H9 (cell line): ENCODE data around the gene DNAH11. TPM values are rescaled to one million over a fixed set of nuclear protein-coding genes. Genes with fewer than 3 reads are reported as not detected.

Experiments
- DNase-seq: peaks from one replicate; pipeline ENCODE4 v3.0.0-alpha.2; 2017
- H2AFZ ChIP-seq: one replicate; pipeline ENCODE4 v1.6.1; 2013; ENCODE audit warnings: mild to moderate bottlenecking, low read length, control low read depth, moderate library complexity
- H2AK5ac ChIP-seq: 2 replicates; pipeline ENCODE4 v1.6.1; 2013; ENCODE audit warnings: low read length, control low read depth, mixed read lengths; ENCODE audit not compliant: insufficient read length
- H2BK120ac ChIP-seq: one replicate; pipeline ENCODE4 v1.6.1; 2013; ENCODE audit warnings: low read depth, mild to moderate bottlenecking, low read length, control low read depth, inconsistent platforms; ENCODE audit not compliant: poor library complexity, severe bottlenecking
- H2BK12ac ChIP-seq: 2 replicates; pipeline ENCODE4 v1.6.1; 2013; ENCODE audit warnings: low read length, control low read depth, mixed read lengths, low read depth; ENCODE audit not compliant: insufficient read length
- H2BK15ac ChIP-seq: 2 replicates; pipeline ENCODE4 v1.6.1; 2013; ENCODE audit warnings: low read depth, low read length, control low read depth
- H2BK20ac ChIP-seq: one replicate; pipeline ENCODE4 v1.6.1; 2013; ENCODE audit warnings: low read depth, mild to moderate bottlenecking, low read length, control low read depth, inconsistent platforms; ENCODE audit not compliant: poor library complexity, severe bottlenecking
- H2BK5ac ChIP-seq: 2 replicates; pipeline ENCODE4 v1.6.1; 2013; ENCODE audit warnings: low read length, control low read depth, mixed read lengths; ENCODE audit not compliant: insufficient read length
- H3K14ac ChIP-seq: 2 replicates; pipeline ENCODE4 v1.6.1; 2013; ENCODE audit warnings: low read length, control low read depth; ENCODE audit not compliant: insufficient read depth
- H3K18ac ChIP-seq: 2 replicates; pipeline ENCODE4 v1.6.1; 2013; ENCODE audit warnings: low read depth, mild to moderate bottlenecking, mixed read lengths, low read length, control low read depth; ENCODE audit not compliant: insufficient read length
- H3K23ac ChIP-seq: 2 replicates; pipeline ENCODE4 v1.6.1; 2013; ENCODE audit warnings: low read length, control low read depth, mixed read lengths, low read depth; ENCODE audit not compliant: insufficient read length
- H3K23me2 ChIP-seq: 2 replicates; pipeline ENCODE4 v1.6.1; 2013; ENCODE audit warnings: low read depth, mild to moderate bottlenecking, mixed read lengths, low read length, control low read depth; ENCODE audit not compliant: insufficient read length, poor library complexity, severe bottlenecking
- H3K27ac ChIP-seq: 2 replicates; pipeline ENCODE4 v1.5.1; 2013; ENCODE audit warnings: low read length, control low read depth, mixed read lengths, low read depth; ENCODE audit not compliant: insufficient read length
- H3K27me3 ChIP-seq: 2 replicates; pipeline ENCODE4 v1.6.1; 2013; ENCODE audit warnings: low read length, control low read depth, inconsistent platforms; ENCODE audit not compliant: insufficient read depth
- H3K4ac ChIP-seq: 2 replicates; pipeline ENCODE4 v1.6.1; 2013; ENCODE audit warnings: low read depth, mild to moderate bottlenecking, control low read depth, inconsistent platforms, low read length, moderate library complexity
- H3K4me1 ChIP-seq: 2 replicates; pipeline ENCODE4 v1.6.1; 2013; ENCODE audit warnings: low read length, control low read depth, inconsistent platforms; ENCODE audit not compliant: insufficient read depth
- H3K4me2 ChIP-seq: 2 replicates; pipeline ENCODE4 v1.6.1; 2013; ENCODE audit warnings: low read length, control low read depth, mixed read lengths; ENCODE audit not compliant: insufficient read length, insufficient read depth
- H3K56ac ChIP-seq: 2 replicates; pipeline ENCODE4 v1.6.1; 2013; ENCODE audit warnings: low read depth, mild to moderate bottlenecking, mixed read lengths, low read length, control low read depth; ENCODE audit not compliant: insufficient read length
- H3K79me1 ChIP-seq: 2 replicates; pipeline ENCODE4 v1.6.1; 2013; ENCODE audit warnings: low read depth, mild to moderate bottlenecking, moderate library complexity, low read length, control low read depth, inconsistent platforms; ENCODE audit not compliant: insufficient read depth, poor library complexity, severe bottlenecking
- H3K79me2 ChIP-seq: 2 replicates; pipeline ENCODE4 v1.6.1; 2013; ENCODE audit warnings: low read length, control low read depth, inconsistent platforms; ENCODE audit not compliant: insufficient read depth
- H3K9ac ChIP-seq: 2 replicates; pipeline ENCODE4 v1.6.1; 2013; ENCODE audit warnings: low read length, control low read depth, mixed read lengths; ENCODE audit not compliant: insufficient read length; ENCODE audit errors: extremely low read depth
- H3K9me3 ChIP-seq: one replicate; pipeline ENCODE4 v1.6.1; 2013; ENCODE audit warnings: low read depth, low read length, inconsistent platforms; ENCODE audit not compliant: control insufficient read depth
- H3T11ph ChIP-seq: one replicate; pipeline ENCODE4 v1.6.1; 2013; ENCODE audit warnings: mild to moderate bottlenecking, low read length, control low read depth, inconsistent platforms
- H4K20me1 ChIP-seq: one replicate; pipeline ENCODE4 v1.6.1; 2013; ENCODE audit not compliant: control insufficient read depth, insufficient read length, insufficient read depth
- H4K5ac ChIP-seq: 2 replicates; pipeline ENCODE4 v1.6.1; 2013; ENCODE audit warnings: low read depth, mild to moderate bottlenecking, mixed read lengths, low read length, control low read depth; ENCODE audit not compliant: insufficient read length
- H4K8ac ChIP-seq: replicated peaks from 2 replicates; pipeline ENCODE4 v1.6.1; 2013; ENCODE audit warnings: low read length, control low read depth, mixed read lengths, low read depth; ENCODE audit not compliant: insufficient read length
- H4K91ac ChIP-seq: 2 replicates; pipeline ENCODE4 v1.6.1; 2013; ENCODE audit warnings: low read depth, mild to moderate bottlenecking, moderate library complexity, mixed read lengths, low read length, control low read depth; ENCODE audit not compliant: insufficient read length
- H3K27ac Mint-ChIP-seq, 3 experiments: 2 replicates in 2 of 3; 3 replicates in 1 of 3; pipeline ENCODE4 v1.8.0; 2020 to 2021; ENCODE audit warnings: mixed read lengths in 3 of 3, mild to moderate bottlenecking in 1 of 3, moderate library complexity in 1 of 3
- H3K27me3 Mint-ChIP-seq: 2 replicates; pipeline ENCODE4 v1.8.0; 2021; ENCODE audit warnings: low read depth, mild to moderate bottlenecking, moderate library complexity, mixed read lengths
- H3K36me3 Mint-ChIP-seq, 3 experiments: 2 replicates in 2 of 3; 3 replicates in 1 of 3; pipeline ENCODE4 v1.8.0; 2020 to 2021; ENCODE audit warnings: low read depth in 3 of 3, mixed read lengths in 3 of 3; ENCODE audit not compliant: insufficient read depth in 1 of 3
- H3K4me1 Mint-ChIP-seq, 2 experiments: 2 replicates each; pipeline ENCODE4 v1.8.0; 2020; ENCODE audit warnings: mixed read lengths in 2 of 2
- H3K4me3 Mint-ChIP-seq, 2 experiments: 2 replicates in 1 of 2; 3 replicates in 1 of 2; pipeline ENCODE4 v1.8.0; 2020 to 2021; ENCODE audit warnings: mild to moderate bottlenecking in 2 of 2, mixed read lengths in 2 of 2, moderate library complexity in 1 of 2
- H3K9me3 Mint-ChIP-seq, 2 experiments: 2 replicates in 1 of 2; 3 replicates in 1 of 2; pipeline ENCODE4 v1.8.0; 2020; ENCODE audit warnings: mild to moderate bottlenecking in 2 of 2, mixed read lengths in 2 of 2, moderate library complexity in 1 of 2
- WGBS: extraction: QIAGEN DNeasy Blood & Tissue Kit; methylation state at CpG from one replicate; pipeline ENCODE4 v1.1.7; 2013; ENCODE audit warnings: missing lambda C conversion rate, low lambda C conversion rate, mixed read lengths; ENCODE audit not compliant: insufficient read length; ENCODE audit errors: extremely low coverage; 5-methylcytosine and 5-hydroxymethylcytosine counted together
- total RNA-seq: library from RNA; stranded (reverse); gene quantifications from 2 replicates; pipeline ENCODE4 v1.2.1, GENCODE V29; 2021
- TF ChIP-seq, protein P1 (sequence below): fragments of 200-600 bp; sonication (generic); conservative IDR thresholded peaks from 3 replicates; pipeline ENCODE4 v1.8.0; 2021; ENCODE audit warnings: antibody characterized with exemption, mild to moderate bottlenecking

Gene DNAH11
- total RNA-seq, 1 experiment from 2014 or later = 2.5 TPM

DNA sequence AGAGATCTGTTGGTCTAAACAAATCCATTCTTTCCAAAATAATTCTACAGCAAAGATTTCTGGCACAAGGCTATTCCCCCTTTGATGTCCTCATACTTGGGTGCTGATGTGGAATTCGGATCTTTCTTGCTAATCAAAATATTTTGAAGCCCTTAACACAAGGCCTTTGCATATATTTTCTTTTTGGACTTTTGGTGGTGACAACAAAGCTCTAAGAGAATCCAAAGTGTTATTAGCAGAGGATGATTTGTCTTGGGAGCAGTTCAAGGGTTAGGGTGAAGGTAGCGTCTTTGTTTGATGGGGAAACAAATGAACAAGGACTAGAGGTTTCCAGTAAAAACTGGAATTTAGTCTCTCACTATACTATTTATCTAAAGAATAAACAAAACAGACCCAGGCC is 205.0 kb downstream of the DNAH11 start:
- H2BK5ac ChIP-seq = no peak overlapping the region
- no peaks in the 10 kb centered on the region for H3K79me2 ChIP-seq
- Mint-ChIP-seq H3K4me3 (no peak overlapping the region), H3K27me3 (no peaks in the 10 kb centered on the region), H3K27ac (no peak overlapping the region), H3K9me3 (no peaks in the 10 kb centered on the region), H3K4me1 (peaks cover 8 to 9% of the 10 kb centered on the region in 2 experiments), H3K36me3 (no peaks in the 10 kb centered on the region)
- H3K4me2 ChIP-seq = no peak overlapping the region
- no peak overlapping the region for H3K18ac ChIP-seq
- no peak overlapping the region for H4K5ac ChIP-seq
- no peak overlapping the region for H2BK20ac ChIP-seq
- H2BK12ac ChIP-seq = no peak overlapping the region
- H3T11ph ChIP-seq = no peak overlapping the region
- H3K27me3 ChIP-seq = no peaks in the 10 kb centered on the region
- no CpG with 5 or more reads among the region's 2 CpGs for WGBS
- no peak for DNase-seq
- no peaks in the 10 kb centered on the region for H4K20me1 ChIP-seq
- no peak overlapping the region for H3K27ac ChIP-seq
- no peak overlapping the region for H2AK5ac ChIP-seq
- no peaks in the 10 kb centered on the region for H3K79me1 ChIP-seq
- no peak overlapping the region for H3K14ac ChIP-seq
- no peak overlapping the region for H3K23ac ChIP-seq
- H2BK120ac ChIP-seq = no peak overlapping the region
- H2BK15ac ChIP-seq = no peak overlapping the region
- H3K56ac ChIP-seq = no peak overlapping the region
- no peaks in the 10 kb centered on the region for H3K9me3 ChIP-seq
- H4K91ac ChIP-seq = no peak overlapping the region
- no peak overlapping the region for H4K8ac ChIP-seq
- no peak overlapping the region for H3K9ac ChIP-seq
- no peaks in the 10 kb centered on the region for H3K23me2 ChIP-seq
- peaks cover 4% of the 10 kb centered on the region; the same call in 1 of the 2 replicates for H3K4me1 ChIP-seq
- no peak overlapping the region for H3K4ac ChIP-seq
- no peak overlapping the region for H2AFZ ChIP-seq
- TF ChIP-seq, protein P1, sequence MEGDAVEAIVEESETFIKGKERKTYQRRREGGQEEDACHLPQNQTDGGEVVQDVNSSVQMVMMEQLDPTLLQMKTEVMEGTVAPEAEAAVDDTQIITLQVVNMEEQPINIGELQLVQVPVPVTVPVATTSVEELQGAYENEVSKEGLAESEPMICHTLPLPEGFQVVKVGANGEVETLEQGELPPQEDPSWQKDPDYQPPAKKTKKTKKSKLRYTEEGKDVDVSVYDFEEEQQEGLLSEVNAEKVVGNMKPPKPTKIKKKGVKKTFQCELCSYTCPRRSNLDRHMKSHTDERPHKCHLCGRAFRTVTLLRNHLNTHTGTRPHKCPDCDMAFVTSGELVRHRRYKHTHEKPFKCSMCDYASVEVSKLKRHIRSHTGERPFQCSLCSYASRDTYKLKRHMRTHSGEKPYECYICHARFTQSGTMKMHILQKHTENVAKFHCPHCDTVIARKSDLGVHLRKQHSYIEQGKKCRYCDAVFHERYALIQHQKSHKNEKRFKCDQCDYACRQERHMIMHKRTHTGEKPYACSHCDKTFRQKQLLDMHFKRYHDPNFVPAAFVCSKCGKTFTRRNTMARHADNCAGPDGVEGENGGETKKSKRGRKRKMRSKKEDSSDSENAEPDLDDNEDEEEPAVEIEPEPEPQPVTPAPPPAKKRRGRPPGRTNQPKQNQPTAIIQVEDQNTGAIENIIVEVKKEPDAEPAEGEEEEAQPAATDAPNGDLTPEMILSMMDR = no peak
